Bone marrow (tissue), 2 donors: ENCODE measurements around the gene SLC9A9.

ENCODE experiments used
- DNase-seq, 2 donors: peaks; one replicate each; lab custom pipeline; 2025; lab: John Stamatoyannopoulos, UW

SLC9A9 gene

DNA sequence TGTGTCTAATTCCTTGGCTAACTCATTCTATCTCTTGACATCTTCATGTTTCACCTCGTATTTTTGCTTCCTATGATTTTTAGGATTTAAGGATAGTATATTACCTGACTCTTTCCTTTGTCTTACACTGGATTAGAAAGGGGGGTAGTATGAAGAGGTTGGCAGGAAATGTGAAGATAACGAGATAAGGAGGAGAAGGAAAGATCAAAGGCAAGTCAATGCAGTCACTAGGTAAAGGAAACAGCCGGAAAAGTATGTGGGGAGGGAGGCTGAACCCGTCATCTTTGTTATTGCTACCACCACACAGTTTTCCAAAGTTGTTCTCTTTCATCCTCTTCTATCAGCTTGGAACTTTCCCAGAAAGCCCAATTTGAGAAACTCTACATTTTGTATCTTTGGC lies 90.6 kb downstream of the SLC9A9 start:
- no peak for DNase-seq

DNA sequence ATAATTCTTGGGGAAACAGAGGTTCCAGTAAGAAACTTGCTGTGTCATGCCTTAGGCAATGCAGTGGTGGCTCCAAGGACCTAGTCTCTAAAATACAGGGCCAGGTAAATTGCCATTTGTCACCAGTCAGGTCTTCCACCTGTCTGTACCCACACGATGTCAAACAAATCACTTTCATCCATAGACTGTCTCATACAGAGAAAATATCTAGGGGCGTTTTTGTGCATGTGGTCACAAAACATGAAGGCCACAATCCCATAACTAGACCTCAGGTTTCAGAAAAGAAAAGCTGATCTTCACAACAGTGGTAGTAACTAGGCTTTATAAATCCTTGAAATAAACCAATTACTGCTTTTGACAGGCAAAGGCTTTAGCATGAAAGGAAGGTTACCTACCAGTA lies 92.3 kb downstream of the SLC9A9 start:
- DNase-seq = no peak

DNA sequence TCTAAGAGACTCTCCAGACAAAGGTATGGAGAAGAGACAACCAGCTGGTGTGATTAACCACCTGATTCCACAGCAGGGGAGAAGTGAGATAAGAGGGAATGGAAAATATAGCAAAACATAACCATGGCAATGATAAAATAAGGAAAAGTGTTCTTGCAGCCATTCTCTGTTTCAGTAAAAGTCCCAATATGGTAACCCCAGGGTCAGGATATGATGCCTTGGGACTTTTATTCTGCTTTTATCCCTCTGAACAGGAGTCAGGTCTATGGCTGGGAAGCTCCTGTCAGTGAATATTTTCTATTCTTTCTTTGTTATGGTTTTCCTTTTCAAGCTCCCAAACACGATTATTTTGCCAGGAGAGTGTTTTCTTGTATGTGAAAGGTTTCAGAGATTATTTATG lies 94.2 kb downstream of the SLC9A9 start:
- no peak for DNase-seq

- no peak for DNase-seq
Measured at GRCh38 chr3:143753456-143753855, 94.8 kb downstream of the SLC9A9 start.

- no peak for DNase-seq
Measured at GRCh38 chr3:143753006-143753405, 95.3 kb downstream of the SLC9A9 start.

DNA sequence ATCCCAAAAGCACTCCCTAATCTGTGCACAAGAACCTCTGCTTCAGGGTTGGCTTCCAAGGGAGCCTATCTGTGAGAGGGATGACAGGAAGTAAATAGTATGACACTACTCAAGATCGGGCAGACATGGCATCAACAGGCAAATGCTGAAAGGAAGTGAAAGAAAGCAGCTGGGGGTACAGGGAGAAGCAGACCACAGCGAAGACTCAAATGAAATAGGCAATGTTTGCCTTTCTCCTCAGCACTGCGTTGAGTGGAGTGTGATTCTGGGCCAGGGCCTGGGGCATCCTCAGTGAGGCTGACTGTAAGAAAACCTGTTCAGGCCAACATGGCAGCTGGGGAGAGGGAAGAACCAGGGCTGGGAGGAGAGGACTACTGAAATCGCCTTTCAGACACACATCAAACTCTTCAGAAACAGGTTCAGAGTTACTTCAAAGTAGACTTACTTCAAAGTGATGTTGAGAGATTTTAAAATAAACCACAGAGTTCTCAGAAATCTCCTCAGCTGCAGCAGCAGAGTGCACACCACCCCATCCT lies 96.6 kb downstream of the SLC9A9 start:
- no peak for DNase-seq

DNA sequence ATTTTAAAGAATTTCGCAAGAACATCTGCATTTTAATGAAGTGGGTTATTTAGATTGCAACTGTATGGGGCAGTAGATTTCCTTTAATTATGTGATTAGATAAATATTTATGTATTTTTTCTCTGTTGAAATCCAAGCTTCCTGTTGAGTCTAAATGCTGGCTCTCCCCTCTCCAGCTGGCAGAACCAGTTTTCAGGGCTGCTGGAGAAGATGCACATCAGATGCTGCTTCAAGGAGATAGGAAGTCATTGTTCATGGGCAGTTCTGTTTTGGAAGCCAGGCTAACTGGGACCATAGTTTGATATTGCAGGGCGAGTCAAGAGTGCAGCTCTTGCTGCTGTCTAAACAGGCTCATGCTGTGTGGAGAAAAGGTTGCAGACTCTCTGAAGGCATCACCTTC lies 97.4 kb downstream of the SLC9A9 start:
- no peak for DNase-seq

- no peak for DNase-seq
Measured at GRCh38 chr3:143749926-143750325, 98.3 kb downstream of the SLC9A9 start.

- DNase-seq = no peak
Measured at GRCh38 chr3:143737065-143737464, 111.2 kb downstream of the SLC9A9 start.

GRCh38 chr3:143736205-143736997 lies 111.9 kb downstream of the SLC9A9 start:
- no peak for DNase-seq

DNA sequence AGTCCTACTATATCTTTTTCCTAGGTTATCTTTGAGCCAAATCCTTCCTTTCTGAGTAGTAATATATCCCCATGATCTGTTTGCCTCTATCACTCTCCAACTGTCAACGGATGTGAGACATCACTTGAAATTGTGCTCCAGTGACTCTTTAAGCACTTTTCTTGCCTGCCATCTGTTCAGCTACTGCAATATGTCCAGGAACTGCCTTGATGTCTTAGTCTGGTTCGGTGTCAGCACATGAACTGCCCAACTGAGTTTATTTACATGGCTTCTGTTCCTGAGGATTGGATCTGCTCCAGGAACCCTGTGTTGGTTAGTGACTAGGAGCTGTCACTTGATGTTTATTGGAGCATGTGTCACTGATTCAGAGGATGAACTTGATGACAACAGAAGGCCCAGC lies 116.5 kb downstream of the SLC9A9 start:
- no peak for DNase-seq

GRCh38 chr3:143731320-143731719 lies 116.9 kb downstream of the SLC9A9 start:
- no peak for DNase-seq

GRCh38 chr3:143727391-143727790 lies 120.9 kb downstream of the SLC9A9 start:
- no peak for DNase-seq

DNA sequence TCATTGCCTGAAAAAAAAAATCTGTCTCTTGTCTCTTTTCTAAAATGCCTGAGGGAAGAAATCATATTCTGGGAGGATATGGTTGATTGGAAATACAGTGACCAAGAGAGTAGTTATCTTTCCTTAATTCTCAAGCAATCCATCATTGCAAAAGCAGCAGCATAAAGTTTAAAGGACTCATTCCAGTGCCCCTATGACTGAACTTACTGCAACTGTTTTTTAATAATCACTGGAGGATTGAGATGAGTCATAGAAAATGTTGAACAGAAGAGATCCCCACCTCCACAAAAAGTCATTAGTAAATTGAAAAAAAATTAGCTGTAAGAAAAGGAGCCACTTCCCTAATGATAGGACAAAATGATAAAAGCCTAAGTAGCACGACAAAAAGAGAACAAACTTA lies 121.5 kb downstream of the SLC9A9 start:
- DNase-seq = no peak

DNA sequence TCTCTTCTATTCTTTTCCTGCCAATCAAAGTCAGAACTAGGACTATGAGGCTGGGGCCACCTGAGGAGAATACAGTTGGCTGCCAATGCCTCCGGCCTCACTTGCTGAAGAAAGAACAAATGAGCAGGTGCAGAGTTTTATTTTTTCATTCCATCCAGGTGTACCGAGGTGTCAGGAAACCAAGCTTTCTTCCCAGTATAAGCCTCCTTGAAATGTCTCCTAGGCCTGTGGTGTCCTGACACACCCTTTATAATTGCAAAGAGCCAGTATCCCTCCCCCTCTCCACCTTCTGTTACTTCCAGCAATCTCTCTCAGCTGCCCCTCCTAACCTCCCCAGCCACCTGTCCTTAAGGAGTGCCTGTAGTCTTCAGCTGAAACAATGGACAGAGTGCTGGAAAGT lies 127.9 kb downstream of the SLC9A9 start:
- no peak for DNase-seq

DNA sequence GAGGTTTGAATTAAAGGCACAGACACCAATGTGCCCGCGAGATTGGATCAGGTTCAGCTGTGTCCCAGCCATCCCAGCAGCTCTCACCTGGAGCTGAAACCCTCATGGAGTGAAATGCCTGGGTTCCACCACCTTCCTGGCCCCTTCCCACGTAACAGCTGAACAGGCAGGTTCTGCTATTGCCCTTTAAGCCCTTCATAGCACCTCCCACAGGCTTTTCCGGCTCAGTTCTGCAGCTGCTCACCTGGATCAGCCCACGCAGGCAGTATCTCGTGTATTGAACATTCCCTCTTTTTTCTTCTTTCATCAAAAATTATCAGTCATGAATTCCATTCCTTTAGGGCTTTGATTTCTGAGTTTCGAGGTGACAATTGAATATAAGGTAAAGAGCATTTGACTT lies 129.8 kb downstream of the SLC9A9 start:
- DNase-seq = no peak

DNA sequence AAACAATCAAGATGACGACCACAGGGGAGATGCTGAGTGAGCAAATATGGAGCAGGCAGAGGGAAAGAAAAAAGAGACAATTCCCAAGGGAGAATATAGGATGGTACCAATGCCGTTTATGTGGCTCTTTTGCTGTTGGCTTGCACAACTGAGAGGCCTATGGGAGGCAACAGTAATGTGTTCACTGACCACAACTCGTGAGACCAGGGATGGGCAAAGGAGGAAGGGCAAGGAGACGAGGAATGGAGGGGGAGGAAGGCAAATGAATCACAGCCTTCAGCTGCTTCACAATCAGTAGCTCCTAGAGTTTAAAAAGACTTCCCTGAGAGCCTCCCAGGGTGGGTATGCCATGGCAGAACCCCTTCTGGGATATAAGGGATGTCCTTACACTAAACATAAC lies 131.5 kb downstream of the SLC9A9 start:
- no peak for DNase-seq

DNA sequence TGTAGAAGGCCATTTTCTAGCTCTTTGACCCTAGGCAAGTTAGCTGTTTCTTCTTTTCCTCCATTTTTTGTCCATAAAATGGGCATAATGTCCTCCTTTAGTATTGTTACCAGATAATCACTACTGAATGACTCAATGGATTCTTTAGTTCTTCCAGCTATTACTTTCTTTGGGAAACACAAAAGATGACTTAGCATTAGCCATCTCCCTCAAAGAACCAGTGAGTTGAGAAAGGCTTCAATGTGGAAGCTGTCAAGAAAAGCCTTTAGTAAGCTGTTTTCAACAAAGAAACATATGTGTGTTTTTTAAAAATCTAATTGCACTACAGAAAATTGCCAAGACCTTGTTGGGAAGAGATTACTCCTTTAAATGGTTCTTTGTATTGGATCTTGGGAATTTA lies 135.7 kb downstream of the SLC9A9 start:
- DNase-seq = no peak

GRCh38 chr3:143707848-143708247 lies 140.4 kb downstream of the SLC9A9 start:
- DNase-seq = no peak

GRCh38 chr3:143700431-143700975 lies 147.8 kb downstream of the SLC9A9 start:
- DNase-seq = no peak

DNA sequence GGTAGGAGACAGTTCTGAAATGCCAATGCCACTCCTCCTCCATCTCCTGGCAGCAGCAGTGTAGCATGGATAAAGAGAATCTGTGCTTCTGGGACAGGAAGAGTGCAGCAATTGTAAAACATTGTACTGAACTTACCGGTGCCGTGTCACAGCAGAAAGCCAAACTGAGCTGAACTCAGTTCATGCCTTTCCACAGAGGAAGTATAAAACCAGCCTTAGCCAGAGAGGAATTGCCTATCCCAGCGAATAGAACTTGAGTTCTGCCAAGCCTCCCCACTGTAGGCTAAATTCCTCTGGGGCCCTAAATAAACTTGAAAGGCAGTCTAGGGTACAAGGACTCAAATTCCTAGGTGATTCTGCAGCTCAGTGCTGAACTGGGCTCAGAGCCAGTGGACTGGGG lies 148.8 kb downstream of the SLC9A9 start:
- no peak for DNase-seq

GRCh38 chr3:143698682-143699303 lies 149.5 kb downstream of the SLC9A9 start:
- DNase-seq = no peak

DNA sequence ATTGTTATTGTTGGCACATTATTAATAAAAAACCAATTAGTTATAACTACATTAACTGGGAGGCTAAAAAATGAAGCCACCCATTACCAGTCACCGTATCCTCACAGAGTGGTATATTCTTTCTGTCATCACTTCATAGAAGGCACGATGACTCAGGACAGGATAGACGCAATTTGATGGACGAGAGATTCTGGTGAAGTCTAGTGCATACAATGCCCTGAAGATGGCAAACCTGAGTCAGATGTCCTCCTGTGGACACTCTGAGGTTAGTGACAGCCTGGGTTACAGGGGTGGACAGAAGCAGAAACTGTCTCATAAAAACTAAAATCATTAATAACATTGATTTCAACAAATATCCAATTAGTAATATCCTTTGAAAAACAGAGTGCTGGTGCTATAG lies 150.3 kb downstream of the SLC9A9 start:
- no peak for DNase-seq
